VCaP (cell line): ENCODE measurements around the gene TMC7.

Experiments used
- H3K27ac ChIP-seq: fragments of 450-650 bp; 2 replicates; pipeline ENCODE4 v1.5.1; 2017
- TF ChIP-seq, protein P1 (sequence below): fragments of 450-650 bp; conservative IDR thresholded peaks from 2 replicates; pipeline ENCODE4 v1.5.1; 2017; ENCODE audit warnings: mild to moderate bottlenecking, moderate library complexity

Gene TMC7

GRCh38 chr16:19067349-19068236 is 83.9 kb downstream of the TMC7 start, which contains the start of gene COQ7:
COQ7 (plus strand) TSS chr16:19067614; CDS start chr16:19067665, 51 bp downstream.
- H3K27ac ChIP-seq: peak within 1 kb of the TSS; percentile 93
- TF ChIP-seq, protein P1, sequence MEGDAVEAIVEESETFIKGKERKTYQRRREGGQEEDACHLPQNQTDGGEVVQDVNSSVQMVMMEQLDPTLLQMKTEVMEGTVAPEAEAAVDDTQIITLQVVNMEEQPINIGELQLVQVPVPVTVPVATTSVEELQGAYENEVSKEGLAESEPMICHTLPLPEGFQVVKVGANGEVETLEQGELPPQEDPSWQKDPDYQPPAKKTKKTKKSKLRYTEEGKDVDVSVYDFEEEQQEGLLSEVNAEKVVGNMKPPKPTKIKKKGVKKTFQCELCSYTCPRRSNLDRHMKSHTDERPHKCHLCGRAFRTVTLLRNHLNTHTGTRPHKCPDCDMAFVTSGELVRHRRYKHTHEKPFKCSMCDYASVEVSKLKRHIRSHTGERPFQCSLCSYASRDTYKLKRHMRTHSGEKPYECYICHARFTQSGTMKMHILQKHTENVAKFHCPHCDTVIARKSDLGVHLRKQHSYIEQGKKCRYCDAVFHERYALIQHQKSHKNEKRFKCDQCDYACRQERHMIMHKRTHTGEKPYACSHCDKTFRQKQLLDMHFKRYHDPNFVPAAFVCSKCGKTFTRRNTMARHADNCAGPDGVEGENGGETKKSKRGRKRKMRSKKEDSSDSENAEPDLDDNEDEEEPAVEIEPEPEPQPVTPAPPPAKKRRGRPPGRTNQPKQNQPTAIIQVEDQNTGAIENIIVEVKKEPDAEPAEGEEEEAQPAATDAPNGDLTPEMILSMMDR: no peak

GRCh38 chr16:19068237-19068815 is 84.6 kb downstream of the TMC7 start:
- H3K27ac ChIP-seq: peak overlapping the region; percentile 93
- TF ChIP-seq, protein P1: no peak

- TF ChIP-seq, protein P1: peak; percentile 70
- no peak overlapping the region for H3K27ac ChIP-seq
Measured at GRCh38 chr16:19071811-19072777, 88.4 kb downstream of the TMC7 start.

- peak overlapping the region; percentile 22; the same call in 1 of the 2 replicates for H3K27ac ChIP-seq
- TF ChIP-seq, protein P1: no peak
Measured at GRCh38 chr16:19073344-19073743, 89.6 kb downstream of the TMC7 start.

DNA sequence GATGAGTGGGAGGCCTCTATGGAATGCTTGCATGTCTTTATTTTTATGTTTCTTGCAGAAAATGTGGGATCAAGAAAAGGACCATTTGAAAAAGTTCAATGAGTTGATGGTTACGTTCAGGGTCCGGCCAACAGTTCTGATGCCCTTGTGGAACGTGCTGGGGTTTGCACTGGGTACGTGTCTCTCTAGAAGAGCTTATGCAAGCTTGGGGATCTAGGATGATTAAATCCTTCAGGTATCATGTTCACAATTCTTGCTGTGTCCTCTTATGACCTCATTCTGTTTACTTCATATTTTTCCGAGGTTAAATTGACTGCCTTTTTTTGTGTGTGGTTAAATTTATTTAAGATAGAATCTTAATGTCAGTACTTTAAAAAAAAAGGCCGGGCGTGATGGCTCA is 90.1 kb downstream of the TMC7 start:
- peak overlapping the region; percentile 22; the same call in 1 of the 2 replicates for H3K27ac ChIP-seq
- TF ChIP-seq, protein P1: no peak

GRCh38 chr16:19075511-19075910 is 91.8 kb downstream of the TMC7 start:
- TF ChIP-seq, protein P1: no peak

More at GRCh38 chr16:19075511-19075910, 91.8 kb downstream of the TMC7 start:
- peak overlapping the region; percentile 98 for H3K27ac ChIP-seq
